ENCODE measurements around the gene SPATA19. TPM values are rescaled to one million over a fixed set of nuclear protein-coding genes. Genes with fewer than 3 reads are reported as not detected.

The SPATA19 gene
- total RNA-seq, 2 experiments from 2014 or later = not detected

DNA sequence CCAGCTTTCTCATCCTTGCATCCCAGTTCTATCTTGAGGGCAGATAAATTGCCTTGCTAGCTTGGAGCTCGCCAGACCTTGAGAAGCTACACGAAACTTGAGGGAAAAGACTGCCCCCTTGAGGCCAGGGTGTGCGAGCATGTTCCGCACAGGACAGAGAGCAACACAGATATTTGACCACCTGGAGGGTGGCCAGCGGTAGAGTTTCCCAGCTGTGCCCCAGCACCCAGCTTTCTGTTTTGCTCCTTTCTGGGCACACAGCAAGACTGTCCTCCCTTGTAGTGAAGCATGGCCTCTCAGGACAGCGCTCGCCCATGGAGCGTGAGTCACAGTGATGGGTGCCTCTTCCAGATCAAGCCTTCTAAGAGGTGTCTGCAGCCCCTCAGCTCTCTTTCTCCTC lies 23.5 kb downstream of the SPATA19 start:
- Histone ChIP-seq H3K79me2 (ENCODE audit: insufficient read depth, low read depth, low read length) (no peaks in the 10 kb centered on the region), H3K4me2 (ENCODE audit: low read length) (no peak overlapping the region), H3K4me1 (ENCODE audit: insufficient read depth, low read length, poor library complexity, severe bottlenecking) (no peaks in the 10 kb centered on the region), H3K36me3 (ENCODE audit: insufficient read depth, low read length) (no peaks in the 10 kb centered on the region), H3K4me3 (ENCODE audit: low read depth, low read length, poor library complexity, severe bottlenecking) (no peak overlapping the region), H2AFZ (ENCODE audit: low read length) (no peak overlapping the region), H3K27ac (ENCODE audit: low read depth, low read length, poor library complexity, severe bottlenecking) (no peak overlapping the region), H4K20me1 (ENCODE audit: insufficient read depth, low read length) (no peaks in the 10 kb centered on the region), H3K9me3 (ENCODE audit: low read length) (no peaks in the 10 kb centered on the region), H3K9me2 (ENCODE audit: insufficient read depth, low read length) (no peaks in the 10 kb centered on the region)
- no peak for TF ChIP-seq EZH2phosphoT487 (IDR thresholded peaks at IDR 0.05; ENCODE audit: borderline replicate concordance, low read depth, low read length)
- TF ChIP-seq, protein P1, sequence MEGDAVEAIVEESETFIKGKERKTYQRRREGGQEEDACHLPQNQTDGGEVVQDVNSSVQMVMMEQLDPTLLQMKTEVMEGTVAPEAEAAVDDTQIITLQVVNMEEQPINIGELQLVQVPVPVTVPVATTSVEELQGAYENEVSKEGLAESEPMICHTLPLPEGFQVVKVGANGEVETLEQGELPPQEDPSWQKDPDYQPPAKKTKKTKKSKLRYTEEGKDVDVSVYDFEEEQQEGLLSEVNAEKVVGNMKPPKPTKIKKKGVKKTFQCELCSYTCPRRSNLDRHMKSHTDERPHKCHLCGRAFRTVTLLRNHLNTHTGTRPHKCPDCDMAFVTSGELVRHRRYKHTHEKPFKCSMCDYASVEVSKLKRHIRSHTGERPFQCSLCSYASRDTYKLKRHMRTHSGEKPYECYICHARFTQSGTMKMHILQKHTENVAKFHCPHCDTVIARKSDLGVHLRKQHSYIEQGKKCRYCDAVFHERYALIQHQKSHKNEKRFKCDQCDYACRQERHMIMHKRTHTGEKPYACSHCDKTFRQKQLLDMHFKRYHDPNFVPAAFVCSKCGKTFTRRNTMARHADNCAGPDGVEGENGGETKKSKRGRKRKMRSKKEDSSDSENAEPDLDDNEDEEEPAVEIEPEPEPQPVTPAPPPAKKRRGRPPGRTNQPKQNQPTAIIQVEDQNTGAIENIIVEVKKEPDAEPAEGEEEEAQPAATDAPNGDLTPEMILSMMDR (conservative IDR thresholded peaks at IDR 0.05; ENCODE audit: low read length) = peak; percentile 80
- BruUV-seq (replicated peaks) = no TSS peak
- ChIA-PET CTCF (ENCODE audit: unreplicated experiment) (interaction anchor here (0.6 to 0.7 kb wide), 2 partner anchors 16 to 145 kb away, joined by 3 to 4 read pairs; no protein-coding TSS in a partner anchor), POLR2A (no interaction called here)
- peak; percentile 38 for DNase-seq (ENCODE audit: low spot score)
- intact Hi-C loops (cut with micrococcal nuclease; ENCODE audit: unreplicated experiment) = no loop called here

DNA sequence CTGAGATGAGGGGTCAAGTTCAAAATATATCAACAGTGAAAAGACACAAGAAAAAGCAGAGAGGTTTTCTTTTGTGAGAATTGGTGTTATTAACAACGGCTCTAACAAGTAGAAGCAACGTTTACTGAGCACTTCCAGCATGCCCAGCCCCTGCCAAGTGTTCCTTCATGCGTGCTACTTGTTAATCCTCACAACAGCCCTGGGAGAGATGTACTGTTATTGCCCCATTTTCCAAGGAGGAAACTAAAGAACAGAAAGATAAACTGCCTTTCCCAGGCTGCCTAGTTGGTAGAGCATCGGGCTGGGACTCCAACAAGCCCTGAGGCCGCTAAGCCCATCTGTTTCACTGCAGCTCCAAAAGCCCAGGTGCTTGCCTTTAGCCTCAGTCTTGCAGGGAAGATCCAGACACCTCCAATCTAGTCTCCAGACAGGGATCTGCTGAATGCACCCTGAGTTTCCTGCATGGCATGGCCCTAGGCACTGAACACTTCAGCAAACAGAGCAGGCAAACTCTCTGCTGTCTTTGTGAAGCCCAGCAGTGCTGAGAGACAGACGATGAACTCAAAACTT lies 25.5 kb downstream of the SPATA19 start:
- Histone ChIP-seq H3K9me2 (ENCODE audit: insufficient read depth, low read length) (no peaks in the 10 kb centered on the region), H3K4me3 (ENCODE audit: low read depth, low read length, poor library complexity, severe bottlenecking) (no peak overlapping the region), H3K27ac (ENCODE audit: low read depth, low read length, poor library complexity, severe bottlenecking) (no peak overlapping the region), H4K20me1 (ENCODE audit: insufficient read depth, low read length) (no peaks in the 10 kb centered on the region), H3K36me3 (ENCODE audit: insufficient read depth, low read length) (no peaks in the 10 kb centered on the region), H3K4me2 (ENCODE audit: low read length) (no peak overlapping the region), H2AFZ (ENCODE audit: low read length) (no peak overlapping the region), H3K4me1 (ENCODE audit: insufficient read depth, low read length, poor library complexity, severe bottlenecking) (no peaks in the 10 kb centered on the region), H3K79me2 (ENCODE audit: insufficient read depth, low read depth, low read length) (no peaks in the 10 kb centered on the region), H3K9me3 (ENCODE audit: low read length) (no peaks in the 10 kb centered on the region)
- CTCF ChIA-PET (ENCODE audit: unreplicated experiment) = no interaction called here
- no peak for DNase-seq (ENCODE audit: low spot score)
- BruUV-seq (replicated peaks) = no TSS peak
- no peak for TF ChIP-seq EZH2phosphoT487 (IDR thresholded peaks at IDR 0.05; ENCODE audit: borderline replicate concordance, low read depth, low read length)
- TF ChIP-seq, protein P1 (conservative IDR thresholded peaks at IDR 0.05; ENCODE audit: low read length) = no peak
- intact Hi-C loops (cut with micrococcal nuclease; ENCODE audit: unreplicated experiment) = no loop called here
- POLR2A ChIA-PET = no interaction called here

DNA sequence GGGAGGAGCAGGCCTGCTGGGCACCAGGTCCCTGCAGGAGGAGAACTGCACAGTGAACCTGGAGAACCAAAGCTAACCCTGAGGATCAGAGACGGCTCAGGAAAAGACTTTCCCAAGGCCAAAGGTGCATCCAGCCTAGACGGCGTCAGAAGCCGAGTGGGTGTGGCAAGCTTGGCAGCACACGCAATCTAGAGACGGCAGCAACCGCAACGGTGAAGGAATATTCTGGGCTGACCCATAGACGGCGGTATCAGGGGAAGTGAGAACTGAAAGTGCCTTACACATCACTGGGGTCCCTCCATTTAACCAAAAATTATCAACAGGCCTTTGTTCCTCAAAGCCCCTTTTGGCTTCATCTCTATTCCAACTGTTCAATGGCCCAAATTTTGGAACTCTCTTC lies 26.2 kb downstream of the SPATA19 start:
- no peak for DNase-seq (ENCODE audit: low spot score)
- Histone ChIP-seq H3K9me2 (ENCODE audit: insufficient read depth, low read length) (no peaks in the 10 kb centered on the region), H3K79me2 (ENCODE audit: insufficient read depth, low read depth, low read length) (no peaks in the 10 kb centered on the region), H2AFZ (ENCODE audit: low read length) (no peak overlapping the region), H3K27ac (ENCODE audit: low read depth, low read length, poor library complexity, severe bottlenecking) (no peak overlapping the region), H3K4me1 (ENCODE audit: insufficient read depth, low read length, poor library complexity, severe bottlenecking) (no peaks in the 10 kb centered on the region), H3K4me3 (ENCODE audit: low read depth, low read length, poor library complexity, severe bottlenecking) (no peak overlapping the region), H3K36me3 (ENCODE audit: insufficient read depth, low read length) (no peaks in the 10 kb centered on the region), H3K9me3 (ENCODE audit: low read length) (no peaks in the 10 kb centered on the region), H4K20me1 (ENCODE audit: insufficient read depth, low read length) (no peaks in the 10 kb centered on the region), H3K4me2 (ENCODE audit: low read length) (no peak overlapping the region)
- no TSS peak for BruUV-seq (replicated peaks)
- CTCF ChIA-PET (ENCODE audit: unreplicated experiment) = no interaction called here
- TF ChIP-seq, protein P1 (conservative IDR thresholded peaks at IDR 0.05; ENCODE audit: low read length) = no peak
- TF ChIP-seq EZH2phosphoT487 (IDR thresholded peaks at IDR 0.05; ENCODE audit: borderline replicate concordance, low read depth, low read length) = no peak
- intact Hi-C loops (cut with micrococcal nuclease; ENCODE audit: unreplicated experiment) = no loop called here
- POLR2A ChIA-PET = no interaction called here
